ENCODE data around the gene CLTB.

GRCh38 chr5:176407456-176408251 is 8.7 kb downstream of the CLTB start:
- TF ChIP-seq POLR2A (IDR thresholded peaks at IDR 0.05) (no peak), CTCF (IDR thresholded peaks at IDR 0.05) (no peak)

All from body of pancreas (tissue), 4 donors.